Activated CD4-positive, alpha-beta T cell treated with anti-CD3 and anti-CD28 coated beads for 24 hours (primary cell): Measurements from ENCODE around the gene RSAD2.
A peak's percentile ranks its signal among the peaks of the same experiment; 100 is the strongest.
"Not testable (repeated sequence)": the region's sequence is repeated elsewhere in the genome, so short reads cannot be mapped to it uniquely, and the experiment has no call there.

Source experiments
- DNase-seq, 2 donors: peaks; one replicate each; pipeline ENCODE4 v3.0.0-alpha.2; 2020; ENCODE audit warnings: low read depth in 2 of 2

Gene RSAD2

GRCh38 chr2:6877402-6878304 lies at the start of gene RSAD2:
Gene RSAD2 (plus strand): TSS chr2:6877777. CDS start chr2:6877801, 24 bp downstream.
- DNase-seq, result peak in 1 of 2 donors; percentile 18

DNA sequence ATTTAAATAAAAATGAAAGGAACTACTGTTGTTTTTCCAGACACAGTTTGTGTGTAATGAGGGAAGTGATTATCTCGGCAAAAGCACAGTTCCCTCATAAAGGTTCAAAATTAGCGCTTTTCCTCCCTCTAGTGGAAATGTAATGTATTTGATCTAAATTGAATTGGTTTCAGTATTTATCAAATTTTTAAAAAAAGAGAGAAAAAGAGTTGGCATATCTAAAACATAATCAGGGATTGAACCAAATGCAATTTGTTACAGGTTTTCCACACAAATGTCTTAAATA lies 49.3 kb upstream of the RSAD2 start:
- no peak for DNase-seq

- no peak for DNase-seq
Measured at GRCh38 chr2:6831229-6831628, 46.3 kb upstream of the RSAD2 start.

DNA sequence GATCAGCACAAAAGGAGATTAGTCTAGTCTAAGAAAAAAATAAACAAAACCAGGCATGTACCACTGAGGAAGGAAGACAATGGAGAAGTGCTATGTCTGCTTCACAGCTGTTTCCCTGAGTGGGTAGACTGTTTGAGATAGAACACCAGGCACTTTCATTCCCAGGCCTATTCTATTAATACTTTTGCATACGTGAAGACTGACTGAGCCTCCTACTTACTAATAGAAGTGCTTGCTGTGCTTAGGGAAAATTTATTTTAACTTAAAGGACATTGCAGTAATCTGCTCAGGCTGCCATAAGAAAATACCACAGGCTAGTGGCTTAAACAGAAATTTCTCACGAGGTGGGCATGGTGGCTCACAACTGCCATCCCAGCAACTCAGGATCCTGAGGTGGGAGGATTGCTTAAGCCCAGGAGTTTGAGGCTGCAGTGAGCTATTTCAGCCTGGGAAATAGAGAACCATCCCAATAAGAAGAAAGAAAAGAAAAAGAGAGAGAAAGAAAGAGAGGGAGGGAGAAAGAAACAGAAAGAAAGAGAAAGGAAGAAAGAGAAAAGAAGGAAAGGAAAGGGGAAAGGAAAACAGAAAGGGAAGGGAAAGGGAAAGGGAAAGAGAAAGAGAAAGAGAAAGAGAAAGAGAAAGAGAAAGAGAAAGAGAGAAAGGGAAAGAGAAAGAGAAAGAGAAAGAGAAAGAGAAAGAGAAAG lies 44.8 kb upstream of the RSAD2 start:
- DNase-seq, result no peak

DNA sequence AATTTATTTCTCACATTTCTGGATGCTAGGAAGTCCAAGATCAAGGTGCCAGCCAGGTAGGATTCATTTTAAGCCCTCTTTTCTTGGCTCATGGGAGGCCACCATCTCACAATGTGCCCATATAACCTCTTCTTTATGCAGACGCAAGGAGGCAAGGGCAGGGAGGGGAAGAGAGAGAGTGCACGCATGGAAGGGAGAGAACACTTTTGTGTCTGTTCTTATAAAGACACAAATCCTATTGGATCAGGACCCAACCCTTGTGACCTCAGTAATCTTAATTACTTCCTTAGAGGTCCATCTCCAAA lies 44.3 kb upstream of the RSAD2 start:
- DNase-seq, result no peak

DNA sequence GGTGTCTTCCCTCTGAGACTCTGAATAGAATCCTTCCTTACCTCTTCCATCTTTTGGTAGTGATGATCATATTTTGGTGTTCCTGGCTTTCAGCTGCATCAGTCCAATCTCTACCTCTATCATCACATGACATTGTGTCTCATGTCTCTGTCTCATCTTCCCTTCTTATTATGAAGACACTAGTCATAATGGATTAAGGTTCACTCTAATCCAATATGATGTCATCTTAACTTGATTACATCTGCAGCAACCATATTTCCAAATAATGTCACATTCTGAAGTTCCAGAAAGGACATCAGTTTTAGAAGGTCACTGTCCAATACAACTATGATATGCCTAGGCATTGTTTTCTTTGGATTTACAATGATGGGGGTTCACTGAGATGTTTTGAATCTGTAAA lies 43.4 kb upstream of the RSAD2 start:
- no peak for DNase-seq

DNA sequence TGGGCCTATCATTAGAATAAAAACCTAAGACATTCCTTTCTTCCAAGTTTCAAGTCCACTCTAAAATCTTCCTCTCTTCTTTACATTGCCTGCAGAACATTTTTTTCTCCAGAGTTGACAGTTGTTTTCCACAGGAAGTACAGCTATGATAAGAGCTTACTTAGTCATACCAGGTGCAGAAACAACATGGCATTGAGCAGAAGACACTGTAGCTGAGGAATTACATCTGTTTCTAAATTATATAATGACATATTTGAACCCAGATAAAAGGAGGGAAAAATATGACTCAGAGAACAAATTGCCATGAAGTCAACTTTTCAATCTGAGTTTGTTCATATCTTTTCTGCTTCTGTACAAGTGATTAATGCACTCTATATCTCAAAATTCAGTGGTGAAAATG lies 42.1 kb upstream of the RSAD2 start:
- no peak for DNase-seq

GRCh38 chr2:6838673-6839319 lies 38.8 kb upstream of the RSAD2 start:
- DNase-seq, result no peak

DNA sequence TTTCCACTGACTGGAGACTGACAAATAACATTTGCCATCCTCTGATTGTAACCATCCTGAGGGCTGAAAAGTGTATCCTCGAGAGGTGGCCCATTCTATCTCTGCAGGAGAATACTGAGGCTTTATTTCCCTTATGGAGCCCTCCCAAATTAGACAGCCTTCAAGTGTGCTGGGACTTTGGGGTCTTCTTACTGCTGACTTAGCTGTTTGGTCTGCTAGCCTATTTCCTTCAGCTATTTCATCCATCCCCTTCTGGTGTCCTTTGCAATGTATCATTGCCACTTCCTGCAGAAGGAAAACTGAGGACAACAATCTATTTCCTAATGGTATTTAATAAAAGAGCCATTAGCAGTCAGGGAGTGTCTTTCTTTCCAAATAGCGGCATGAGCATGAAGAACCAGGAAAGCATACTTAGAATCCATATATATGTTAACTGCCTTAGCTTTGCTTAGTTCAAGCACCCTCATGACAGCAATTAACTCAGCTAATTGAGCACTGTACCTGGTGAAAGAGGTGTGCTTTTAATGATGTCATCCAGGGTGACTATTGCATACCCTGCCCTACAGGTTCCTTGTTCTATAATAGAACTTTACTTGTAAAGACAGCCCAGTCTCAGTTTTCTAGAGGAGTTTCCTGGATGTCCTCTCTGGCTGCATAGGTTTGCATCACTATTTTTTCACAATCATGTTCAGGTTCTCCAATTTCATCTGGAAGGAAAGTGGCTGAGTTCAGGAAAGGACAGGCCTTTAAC lies 35.9 kb upstream of the RSAD2 start:
- no peak for DNase-seq

- no peak for DNase-seq
Measured at GRCh38 chr2:6845312-6845711, 32.3 kb upstream of the RSAD2 start.

DNA sequence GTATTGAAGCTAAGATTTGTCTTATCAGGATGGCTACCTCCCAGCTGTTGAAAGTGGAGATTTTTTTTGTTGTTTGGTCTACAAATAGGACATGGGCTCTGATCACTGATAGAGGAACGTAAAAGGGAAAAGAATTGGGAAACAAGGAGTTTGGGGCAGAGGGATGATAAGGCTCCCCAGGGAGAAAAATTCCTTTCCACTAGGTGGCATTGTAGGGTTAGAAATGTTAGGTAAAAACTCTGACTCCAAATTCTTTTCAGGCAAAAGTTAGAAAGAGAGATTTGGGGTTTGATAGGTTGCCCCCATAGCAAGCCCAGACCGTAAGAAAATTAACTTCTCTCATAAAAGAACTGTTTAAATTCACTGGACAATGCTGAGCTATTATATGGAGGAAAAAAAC lies 31.7 kb upstream of the RSAD2 start:
- DNase-seq, result no peak

DNA sequence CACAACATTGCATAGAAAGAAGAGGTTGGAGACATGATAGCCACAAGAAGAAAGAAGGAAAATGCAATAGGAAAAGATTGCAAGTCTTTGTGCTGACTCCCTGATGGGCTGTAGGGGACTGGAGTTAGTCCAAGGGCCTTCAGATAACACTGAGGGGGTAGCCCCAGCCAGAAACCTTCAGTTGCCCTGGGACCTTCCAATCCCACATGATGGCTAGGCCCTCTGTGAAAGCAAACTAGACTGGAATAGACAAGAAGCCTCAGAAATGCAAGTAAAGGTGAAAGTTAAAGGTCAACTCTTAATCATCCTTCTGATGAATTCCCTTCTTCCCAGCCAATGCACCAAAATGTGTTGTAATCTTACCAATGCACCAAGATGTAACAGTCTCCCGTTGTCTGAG lies 31.0 kb upstream of the RSAD2 start:
- DNase-seq, result no peak

- no peak for DNase-seq
Measured at GRCh38 chr2:6846967-6847681, 30.5 kb upstream of the RSAD2 start.

DNA sequence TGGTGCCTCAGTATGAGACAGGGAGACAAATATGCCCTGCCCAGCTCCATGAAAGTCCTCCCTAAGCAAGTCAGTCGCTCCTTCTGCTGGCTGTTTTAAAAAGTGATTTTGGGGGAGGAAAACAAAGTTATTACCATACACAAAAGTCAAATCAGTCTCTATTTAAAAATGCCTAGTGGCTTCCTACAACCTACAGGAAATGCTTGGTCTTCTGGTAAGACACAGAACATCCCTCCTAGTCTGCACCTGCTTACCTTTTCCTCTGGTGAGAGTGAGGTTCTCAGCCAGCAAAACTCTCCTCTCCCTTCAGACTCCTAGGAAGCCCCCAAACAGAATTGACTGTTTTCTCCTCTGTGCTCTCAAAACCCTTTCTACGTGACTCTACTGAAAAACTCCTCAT lies 25.4 kb upstream of the RSAD2 start:
- DNase-seq, result no peak

GRCh38 chr2:6854416-6854815 lies 23.2 kb upstream of the RSAD2 start:
- DNase-seq, result no peak

DNA sequence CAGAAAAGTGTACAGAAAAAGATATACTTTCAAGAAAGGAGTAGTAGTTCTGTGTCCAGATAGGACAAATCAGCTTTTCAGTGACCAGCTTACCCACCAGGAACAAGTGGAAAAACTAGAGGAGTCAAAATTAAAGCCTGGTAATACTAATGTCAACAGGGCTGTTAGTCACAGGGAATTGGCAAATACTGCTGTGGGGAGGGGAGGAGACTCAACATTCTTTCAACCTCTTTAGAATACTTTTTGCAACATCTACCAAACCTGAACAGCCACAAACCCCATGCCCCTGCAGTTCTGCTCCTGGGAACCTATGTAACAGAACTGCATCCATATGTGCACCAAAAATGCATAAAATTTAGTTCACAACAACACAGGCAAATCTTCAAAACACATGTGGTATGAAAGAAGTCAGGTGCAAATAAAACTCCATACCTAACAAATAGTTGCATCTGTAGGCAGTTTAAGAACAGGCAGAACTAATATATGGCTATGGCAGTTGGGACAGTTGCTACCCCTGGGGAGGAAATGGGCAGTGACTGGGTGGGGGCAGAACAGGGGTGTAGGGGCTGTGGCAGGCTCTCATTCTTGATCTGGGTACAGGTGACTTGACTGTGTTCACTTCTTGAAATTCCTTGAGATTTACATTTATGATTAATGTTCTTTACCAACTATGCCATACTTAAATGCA lies 21.6 kb upstream of the RSAD2 start:
- no peak for DNase-seq

GRCh38 chr2:6856548-6856920 lies 21.0 kb upstream of the RSAD2 start:
- no peak for DNase-seq

DNA sequence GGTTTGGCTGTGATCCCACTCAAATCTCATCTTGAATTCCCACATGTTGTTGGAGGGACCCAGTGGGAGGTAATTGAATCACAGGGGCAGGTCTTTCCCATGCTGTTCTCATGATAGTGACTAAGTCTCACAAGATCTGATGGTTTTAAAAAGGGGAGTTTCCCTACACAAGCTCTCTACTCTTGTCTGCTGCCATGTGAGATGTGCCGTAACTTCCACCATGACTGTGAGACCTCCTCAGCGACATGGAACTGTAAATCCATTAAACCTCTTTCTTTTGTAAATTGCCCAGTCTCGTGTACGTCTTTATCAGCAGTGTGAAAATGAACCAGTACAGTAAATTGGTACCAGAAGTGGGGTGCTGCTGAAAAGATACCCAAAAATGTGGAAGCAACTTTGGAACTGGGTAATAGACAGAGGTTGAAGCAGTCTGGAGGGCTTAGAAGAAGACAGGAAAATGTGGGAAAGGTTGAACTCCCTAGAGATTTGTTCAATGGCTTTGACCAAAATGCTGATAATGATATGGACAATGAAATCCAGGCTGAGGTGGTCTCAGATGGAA lies 19.0 kb upstream of the RSAD2 start:
- not testable (repeated sequence) for DNase-seq

GRCh38 chr2:6860296-6860695 lies 17.3 kb upstream of the RSAD2 start:
- DNase-seq, result no peak

- DNase-seq, result no peak
Measured at GRCh38 chr2:6863792-6864191, 13.8 kb upstream of the RSAD2 start.

DNA sequence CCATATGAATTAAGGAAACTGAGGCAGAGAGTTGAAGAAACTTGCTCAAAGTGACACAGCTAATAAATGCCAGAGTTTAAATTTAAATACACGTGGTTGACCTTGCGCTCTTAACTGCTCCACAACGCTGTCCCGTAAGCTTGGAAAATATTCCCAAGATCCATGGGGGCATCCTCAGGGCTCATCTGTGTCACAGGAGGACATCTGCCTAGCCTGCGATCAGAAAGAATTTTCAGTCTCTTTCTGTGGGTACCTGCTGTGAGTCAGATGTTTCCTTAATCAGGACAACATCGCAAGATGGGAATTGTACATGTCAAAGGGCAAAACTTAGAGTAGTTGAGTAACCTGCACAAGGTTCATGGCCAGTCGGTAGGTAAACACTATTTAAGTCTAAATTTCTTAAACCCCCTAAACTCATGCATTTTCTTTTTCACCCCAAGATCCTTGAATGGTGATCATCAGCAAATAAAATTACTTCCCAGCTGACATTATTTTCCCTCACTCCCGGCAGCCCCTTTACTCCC lies 13.3 kb upstream of the RSAD2 start:
- no peak for DNase-seq
